ENCODE data around the gene COL19A1. TPM values are rescaled to one million over a fixed set of nuclear protein-coding genes. Genes with fewer than 3 reads are reported as not detected.

Gene COL19A1
- total RNA-seq, 2 experiments from 2014 or later: 0.40 TPM; not detected in 1

DNA sequence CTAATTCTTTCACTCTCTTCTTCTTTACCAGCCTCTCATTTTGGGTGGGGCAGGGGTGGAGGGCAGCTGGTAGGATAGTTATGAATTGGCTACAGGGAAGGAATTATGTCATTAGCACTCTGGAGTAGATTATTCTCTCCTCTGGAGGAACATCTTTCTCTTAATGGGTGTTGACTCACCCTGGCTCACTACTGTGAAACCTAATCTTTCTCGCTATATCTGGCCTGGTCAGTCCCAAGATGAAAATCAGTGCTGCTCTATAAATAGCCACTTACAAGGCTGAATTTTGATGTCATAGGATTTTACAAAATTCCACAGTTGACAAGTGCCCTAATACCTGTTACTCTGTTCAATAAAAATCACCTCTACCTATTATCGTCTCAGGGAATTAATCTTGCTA is 285.3 kb downstream of the COL19A1 start:
- Mint-ChIP-seq H3K4me3 (no peak overlapping the region), H3K9me3 (ENCODE audit: low read depth) (no peaks in the 10 kb centered on the region), H3K4me1 (no peaks in the 10 kb centered on the region), H3K27ac (no peak overlapping the region), H3K36me3 (no peaks in the 10 kb centered on the region), H3K27me3 (no peaks in the 10 kb centered on the region)
- DNase-seq: no peak
- CTCF ChIA-PET: no interaction called here
- ATAC-seq: no peak

DNA sequence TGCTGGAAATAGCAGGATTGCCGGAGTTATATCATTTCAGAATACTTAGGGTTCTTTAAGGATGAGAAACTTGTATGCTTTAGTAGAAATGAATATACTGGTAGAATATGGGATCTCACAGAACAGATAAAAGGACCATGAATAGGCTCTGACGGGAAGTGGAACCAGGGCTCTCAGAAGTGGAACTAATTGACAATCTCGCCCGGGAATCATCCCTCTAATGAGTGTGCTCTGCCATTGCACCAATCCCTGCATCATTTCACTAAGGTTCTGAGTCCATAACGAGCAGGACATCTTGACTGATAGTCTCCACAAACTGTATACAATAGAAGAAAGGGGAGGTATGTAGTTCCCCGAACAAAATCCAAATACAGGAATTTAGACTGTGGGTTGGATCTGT is 286.4 kb downstream of the COL19A1 start:
- Mint-ChIP-seq H3K4me3 (no peak overlapping the region), H3K27me3 (peaks cover 5% of the 10 kb centered on the region), H3K4me1 (no peaks in the 10 kb centered on the region), H3K36me3 (no peaks in the 10 kb centered on the region), H3K27ac (no peak overlapping the region), H3K9me3 (ENCODE audit: low read depth) (no peaks in the 10 kb centered on the region)
- CTCF ChIA-PET: no interaction called here
- ATAC-seq (no peak), DNase-seq (no peak)

DNA sequence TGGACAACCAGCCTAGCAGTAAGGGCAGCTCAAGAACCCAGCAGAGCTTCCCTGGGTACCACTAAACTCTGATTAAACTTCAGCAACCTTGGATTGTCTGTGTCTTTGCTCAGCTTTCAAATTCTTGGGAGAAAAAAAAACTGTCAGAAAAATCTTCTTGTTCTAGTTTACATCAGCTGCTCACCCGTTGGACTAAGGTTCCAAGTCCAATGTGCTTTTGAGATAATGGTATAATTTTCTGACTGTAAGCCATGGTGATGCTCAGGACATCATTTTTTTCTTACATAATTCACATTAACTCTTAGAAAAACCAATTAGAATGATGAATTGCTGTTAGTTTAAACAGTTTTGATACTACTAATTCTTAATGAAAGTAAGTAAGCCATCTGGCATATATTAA is 290.7 kb downstream of the COL19A1 start:
- no peak overlapping the region for H3K4me3 Mint-ChIP-seq
- no peaks in the 10 kb centered on the region for H3K4me1 Mint-ChIP-seq
- peaks cover 7% of the 10 kb centered on the region for H3K27me3 Mint-ChIP-seq
- H3K36me3 Mint-ChIP-seq: no peaks in the 10 kb centered on the region
- DNase-seq: no peak
- CTCF ChIA-PET: interaction anchor here (1.6 kb wide), 1 partner anchor 9 kb away, joined by 6 read pairs; no protein-coding TSS in a partner anchor
- no peak overlapping the region for H3K27ac Mint-ChIP-seq
- no peaks in the 10 kb centered on the region for H3K9me3 Mint-ChIP-seq (ENCODE audit: low read depth)
- no peak for ATAC-seq

DNA sequence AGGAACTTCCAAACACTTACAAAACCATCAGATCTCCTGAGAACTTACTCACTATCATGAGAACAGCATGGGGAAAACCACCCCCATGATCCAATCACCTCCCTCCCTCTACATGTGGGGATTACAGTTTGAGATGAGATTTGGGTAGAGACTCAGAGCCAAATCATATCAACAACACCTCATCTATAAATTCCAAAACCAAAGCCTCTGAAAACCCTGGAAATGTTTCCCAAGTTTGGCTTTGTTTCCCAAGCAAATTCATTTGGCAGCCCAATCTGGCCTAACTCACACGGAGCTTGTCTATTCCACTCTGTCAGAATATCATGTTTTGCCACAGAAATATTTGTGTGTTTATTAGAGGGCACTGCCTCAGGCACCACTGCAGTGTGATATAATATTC is 293.9 kb downstream of the COL19A1 start:
- H3K4me1 Mint-ChIP-seq: no peaks in the 10 kb centered on the region
- no peak overlapping the region for H3K4me3 Mint-ChIP-seq
- H3K27ac Mint-ChIP-seq: no peak overlapping the region
- no peak for ATAC-seq
- H3K9me3 Mint-ChIP-seq (ENCODE audit: low read depth): no peaks in the 10 kb centered on the region
- DNase-seq: no peak
- CTCF ChIA-PET: no interaction called here
- no peaks in the 10 kb centered on the region for H3K36me3 Mint-ChIP-seq
- peaks cover 12% of the 10 kb centered on the region for H3K27me3 Mint-ChIP-seq

DNA sequence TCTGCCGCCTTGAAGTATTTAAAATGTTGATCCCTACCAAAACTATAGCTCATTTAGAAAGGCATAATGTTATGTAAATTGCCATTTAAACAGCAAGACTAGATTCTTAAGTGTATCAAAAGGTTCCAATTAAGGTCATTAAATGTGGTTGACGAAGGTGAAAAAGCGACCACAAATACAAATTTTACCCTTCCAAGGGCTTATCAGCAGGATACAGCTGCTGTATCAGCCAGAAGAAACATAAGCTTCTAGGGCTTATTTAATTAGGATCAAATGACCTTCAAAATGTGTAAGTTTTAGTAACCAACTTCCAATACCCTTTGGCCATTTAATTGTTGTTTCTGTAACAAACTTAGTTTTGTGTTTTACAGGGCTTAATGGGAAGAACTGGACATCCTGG is 296.6 kb downstream of the COL19A1 start:
- CTCF ChIA-PET: no interaction called here

DNA sequence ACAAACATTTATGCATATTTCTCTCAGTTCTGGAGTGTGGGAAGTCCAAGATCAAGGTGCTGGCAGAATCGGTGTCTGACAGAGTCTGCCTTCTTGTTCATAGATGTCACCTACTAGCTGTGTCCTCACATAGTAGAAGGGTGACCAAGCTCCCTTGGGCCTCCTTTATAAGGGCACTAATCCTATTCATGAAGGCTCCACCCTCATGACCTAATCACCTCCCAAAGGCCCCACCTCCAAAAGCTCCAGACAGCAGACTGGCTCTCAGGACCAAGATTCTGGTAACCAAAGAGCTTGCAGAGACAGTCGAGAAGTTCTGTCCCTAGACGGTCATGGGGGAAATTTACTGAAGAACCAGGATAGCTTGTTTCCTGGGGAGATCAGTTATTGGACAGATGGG is 297.4 kb downstream of the COL19A1 start:
- ATAC-seq (no peak), DNase-seq (no peak)
- no peak overlapping the region for H3K27ac Mint-ChIP-seq
- H3K27me3 Mint-ChIP-seq: peaks cover 29% of the 10 kb centered on the region
- H3K4me3 Mint-ChIP-seq: no peak overlapping the region
- CTCF ChIA-PET: no interaction called here
- no peaks in the 10 kb centered on the region for H3K36me3 Mint-ChIP-seq
- H3K4me1 Mint-ChIP-seq: peaks cover 3% of the 10 kb centered on the region
- no peaks in the 10 kb centered on the region for H3K9me3 Mint-ChIP-seq (ENCODE audit: low read depth)

More for the DNA sequence above, 296.6 kb downstream of the COL19A1 start:
- Mint-ChIP-seq H3K4me3 (no peak overlapping the region), H3K4me1 (peaks cover 3% of the 10 kb centered on the region), H3K36me3 (no peaks in the 10 kb centered on the region), H3K27ac (no peak overlapping the region), H3K27me3 (peaks cover 26% of the 10 kb centered on the region), H3K9me3 (ENCODE audit: low read depth) (no peaks in the 10 kb centered on the region)
- DNase-seq (no peak), ATAC-seq (no peak)

DNA sequence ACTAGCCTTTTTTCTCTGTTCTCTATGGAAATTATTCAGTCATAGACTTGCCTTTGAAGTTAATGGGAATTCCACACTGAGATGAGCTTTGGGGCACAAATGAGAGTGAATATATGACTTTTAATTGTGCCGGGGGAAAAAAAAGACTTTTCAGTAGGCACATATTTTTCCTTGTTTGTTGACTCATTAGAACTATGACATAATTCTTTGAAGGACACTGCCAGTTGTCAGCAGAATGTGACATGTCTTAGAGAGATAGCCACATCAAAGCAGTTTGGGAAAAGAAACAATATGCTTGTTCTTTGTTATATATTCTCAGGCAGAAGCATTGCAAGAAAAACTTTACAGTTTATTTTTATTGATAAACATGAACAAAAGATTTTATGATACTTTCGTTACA is 298.2 kb downstream of the COL19A1 start:
- H3K36me3 Mint-ChIP-seq: no peaks in the 10 kb centered on the region
- peaks cover 32% of the 10 kb centered on the region for H3K27me3 Mint-ChIP-seq
- DNase-seq: no peak
- no peak for ATAC-seq
- no peak overlapping the region for H3K4me3 Mint-ChIP-seq
- no peak overlapping the region for H3K27ac Mint-ChIP-seq
- H3K9me3 Mint-ChIP-seq (ENCODE audit: low read depth): no peaks in the 10 kb centered on the region
- H3K4me1 Mint-ChIP-seq: peaks cover 3% of the 10 kb centered on the region
- CTCF ChIA-PET: no interaction called here

DNA sequence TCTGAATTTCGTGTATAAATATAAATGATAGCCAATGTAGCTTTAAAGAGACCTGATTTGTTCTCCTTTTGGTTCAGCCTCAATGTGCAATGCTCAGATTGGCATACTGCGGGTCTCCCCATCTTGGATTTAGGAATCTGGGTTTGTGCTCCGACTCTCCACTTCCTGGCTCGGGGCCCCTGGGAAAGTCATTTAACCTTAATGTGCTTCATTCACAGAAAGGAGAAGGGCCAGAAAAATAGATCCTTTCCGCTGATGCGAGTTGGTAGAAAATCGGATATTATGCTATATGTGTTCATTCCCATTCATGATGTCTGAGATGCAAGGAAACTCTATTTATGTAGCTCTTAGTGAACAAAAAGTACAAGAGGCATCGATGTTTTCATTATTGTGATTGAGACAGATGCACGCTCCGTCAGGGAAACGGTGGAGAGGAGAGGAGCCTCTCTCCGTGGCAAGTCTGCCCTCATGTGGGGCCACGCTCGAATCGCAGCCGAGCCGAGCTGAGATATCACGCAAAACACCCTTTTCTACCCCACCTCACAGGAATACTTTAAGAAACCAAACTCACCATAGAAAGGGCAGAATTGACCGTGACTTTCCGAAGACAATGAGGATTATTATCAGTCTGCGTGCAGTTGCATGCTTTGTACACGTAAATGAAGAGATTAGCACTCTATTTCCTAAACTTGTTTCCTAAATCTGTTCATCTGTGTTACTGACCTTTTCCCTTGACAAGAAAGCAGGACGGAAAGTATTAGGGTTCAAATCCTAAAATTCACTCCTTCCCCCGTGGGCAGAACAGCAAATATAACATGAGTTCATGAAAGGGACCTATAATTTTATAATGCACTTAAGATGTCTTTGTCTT is 300.0 kb downstream of the COL19A1 start:
- peak; percentile 44 for DNase-seq
- ATAC-seq: peak; percentile 73
- H3K27ac Mint-ChIP-seq: no peak overlapping the region
- peaks cover 38% of the 10 kb centered on the region for H3K27me3 Mint-ChIP-seq
- no peaks in the 10 kb centered on the region for H3K9me3 Mint-ChIP-seq (ENCODE audit: low read depth)
- CTCF ChIA-PET: interaction anchor here (0.8 to 1.3 kb wide), 4 partner anchors 9 to 331 kb away, joined by 3 to 6 read pairs (median 3); no protein-coding TSS in a partner anchor
- peaks cover 3% of the 10 kb centered on the region for H3K4me1 Mint-ChIP-seq
- H3K36me3 Mint-ChIP-seq: no peaks in the 10 kb centered on the region
- no peak overlapping the region for H3K4me3 Mint-ChIP-seq

DNA sequence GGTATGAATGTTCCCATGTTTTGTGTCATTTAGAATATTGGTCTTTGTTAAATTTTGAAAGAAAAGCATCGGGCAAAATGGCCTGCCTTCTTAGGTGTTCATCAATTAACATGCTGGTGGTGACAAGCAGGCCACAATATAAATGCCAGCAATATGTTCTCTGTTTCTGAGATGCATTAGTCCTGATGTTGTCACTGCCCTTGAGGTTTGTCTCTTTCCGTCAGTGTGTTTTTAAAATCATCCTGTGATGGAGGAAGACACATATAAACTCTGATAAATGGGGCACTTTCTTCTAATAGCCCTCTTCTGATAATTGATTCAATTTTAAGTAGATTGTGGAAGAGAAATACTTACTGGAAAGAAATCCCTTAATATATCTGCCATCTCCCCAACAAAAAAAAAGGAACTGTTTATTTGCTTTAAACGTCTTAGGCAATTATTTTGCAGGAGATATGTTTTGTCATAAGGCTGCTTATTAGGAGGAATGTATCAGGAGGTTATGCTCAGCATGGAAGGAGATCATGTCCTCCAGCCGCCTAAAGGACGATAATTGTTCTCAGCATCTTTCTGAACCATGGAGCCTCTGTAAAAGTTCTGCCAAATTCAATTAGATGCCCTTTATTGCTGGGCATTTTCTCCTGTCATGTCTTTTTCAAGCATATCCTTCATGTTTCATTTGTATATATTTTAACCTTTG is 302.5 kb downstream of the COL19A1 start:
- no peak overlapping the region for H3K27ac Mint-ChIP-seq
- no peak for DNase-seq
- CTCF ChIA-PET: no interaction called here

DNA sequence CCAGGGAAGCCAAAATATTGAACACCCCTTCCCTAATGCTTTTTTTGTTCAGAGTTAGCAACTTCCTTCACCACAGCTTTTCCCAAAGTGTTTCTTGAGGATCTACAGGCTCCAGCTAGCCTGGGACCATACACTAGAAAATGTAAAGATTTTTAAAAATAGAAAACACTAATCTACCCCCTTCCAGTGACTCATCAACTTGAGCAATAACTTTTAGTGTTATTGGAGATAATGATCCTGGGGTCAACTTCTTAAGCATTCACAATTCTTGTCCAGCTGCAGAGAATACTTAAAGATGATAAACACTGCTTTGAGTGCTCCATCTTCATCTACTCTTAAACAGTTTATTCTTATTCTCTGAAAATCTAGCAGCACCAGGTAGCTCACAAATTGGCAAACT is 304.9 kb downstream of the COL19A1 start:
- peaks cover 3% of the 10 kb centered on the region for H3K4me1 Mint-ChIP-seq
- H3K27me3 Mint-ChIP-seq: peaks cover 30% of the 10 kb centered on the region
- no peak overlapping the region for H3K27ac Mint-ChIP-seq
- H3K4me3 Mint-ChIP-seq: no peak overlapping the region
- H3K9me3 Mint-ChIP-seq (ENCODE audit: low read depth): no peaks in the 10 kb centered on the region
- no peak for DNase-seq
- no peak for ATAC-seq
- no peaks in the 10 kb centered on the region for H3K36me3 Mint-ChIP-seq
- CTCF ChIA-PET: no interaction called here

More for the DNA sequence above, 302.5 kb downstream of the COL19A1 start:
- H3K27me3 Mint-ChIP-seq: peaks cover 39% of the 10 kb centered on the region
- ATAC-seq: no peak
- no peaks in the 10 kb centered on the region for H3K36me3 Mint-ChIP-seq
- no peaks in the 10 kb centered on the region for H3K9me3 Mint-ChIP-seq (ENCODE audit: low read depth)
- H3K4me3 Mint-ChIP-seq: no peak overlapping the region
- peaks cover 3% of the 10 kb centered on the region for H3K4me1 Mint-ChIP-seq

DNA sequence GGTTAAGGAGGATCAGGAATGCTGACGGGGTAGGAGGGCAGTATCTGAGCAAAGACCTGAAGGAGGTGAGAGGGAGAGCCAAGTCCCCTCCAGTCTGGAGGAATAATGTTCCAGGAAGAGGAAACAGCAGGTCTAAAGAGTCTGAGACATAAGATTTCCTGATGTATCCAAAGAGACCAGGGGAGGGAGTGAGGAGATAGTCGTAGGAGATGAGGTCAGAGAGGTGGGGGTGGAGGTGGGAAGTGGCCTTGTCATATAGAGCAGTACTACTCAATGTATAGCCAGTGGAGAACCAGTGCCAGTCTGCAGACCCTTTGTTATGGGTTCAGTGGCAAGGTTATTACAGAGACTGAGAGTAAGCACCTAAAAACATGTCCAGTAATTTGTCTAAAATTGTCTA is 305.9 kb downstream of the COL19A1 start:
- no peak for DNase-seq
- CTCF ChIA-PET: no interaction called here
- ATAC-seq: no peak
- Mint-ChIP-seq H3K4me3 (no peak overlapping the region), H3K36me3 (no peaks in the 10 kb centered on the region), H3K27me3 (peaks cover 22% of the 10 kb centered on the region), H3K9me3 (ENCODE audit: low read depth) (no peaks in the 10 kb centered on the region), H3K4me1 (no peaks in the 10 kb centered on the region), H3K27ac (no peak overlapping the region)

DNA sequence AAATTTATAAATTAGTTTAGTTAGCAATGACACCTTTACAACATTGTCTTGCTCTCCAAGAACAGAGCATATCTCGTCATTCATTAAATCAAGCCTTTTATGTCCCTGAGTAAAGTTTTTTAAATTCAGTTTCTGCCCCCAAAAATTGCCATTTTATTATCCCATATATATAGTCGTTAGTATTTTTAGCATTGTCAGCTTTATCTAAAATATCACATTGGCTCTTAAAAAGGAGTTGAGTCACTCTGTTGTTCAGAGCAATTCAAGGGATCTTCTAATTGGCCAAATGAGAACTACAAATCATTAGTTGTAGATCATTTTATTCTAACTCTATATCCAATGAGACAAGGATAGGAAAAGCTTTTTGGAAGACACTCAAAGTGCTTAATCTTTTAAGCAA is 309.4 kb downstream of the COL19A1 start:
- CTCF ChIA-PET: interaction anchor here (1.5 kb wide), 1 partner anchor 10 kb away, joined by 3 read pairs; no protein-coding TSS in a partner anchor
- Mint-ChIP-seq H3K9me3 (ENCODE audit: low read depth) (no peaks in the 10 kb centered on the region), H3K36me3 (no peaks in the 10 kb centered on the region), H3K4me3 (no peak overlapping the region), H3K27ac (no peak overlapping the region), H3K27me3 (peaks cover 7% of the 10 kb centered on the region), H3K4me1 (no peaks in the 10 kb centered on the region)
- ATAC-seq: no peak
- no peak for DNase-seq

DNA sequence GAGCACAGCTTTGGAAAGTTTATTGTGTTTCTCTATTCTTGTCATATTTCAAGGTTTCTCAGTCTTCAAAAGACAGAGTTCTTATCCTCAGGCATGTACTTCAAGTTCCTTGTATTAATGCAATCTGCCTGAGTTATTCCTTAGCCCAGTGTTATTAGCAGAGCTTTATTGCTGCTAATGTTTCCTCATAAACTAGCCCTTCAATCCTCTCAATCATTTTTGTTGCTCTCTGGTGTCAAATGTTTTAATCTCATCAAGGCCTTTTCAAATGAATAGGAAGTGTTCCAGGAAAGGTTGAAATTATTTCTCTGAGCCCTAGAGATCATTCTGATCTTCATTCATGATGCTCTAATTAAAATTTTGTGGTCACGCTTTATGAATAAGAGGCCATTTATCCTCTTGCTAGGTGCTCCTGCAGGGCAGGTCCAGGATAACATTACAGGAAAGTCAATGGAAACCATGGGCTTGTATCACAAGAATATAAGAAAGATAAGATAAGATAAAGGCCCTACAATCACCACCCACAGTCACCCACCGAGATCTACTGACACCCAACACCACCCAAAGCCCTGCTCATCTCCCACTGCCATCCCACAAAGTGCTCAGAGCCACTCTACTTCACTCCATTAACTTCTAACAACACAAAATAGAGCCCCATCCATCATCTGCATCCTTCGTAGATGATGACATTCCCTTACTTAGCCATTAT is 310.6 kb downstream of the COL19A1 start:
- no peaks in the 10 kb centered on the region for H3K36me3 Mint-ChIP-seq
- peaks cover 5% of the 10 kb centered on the region for H3K4me1 Mint-ChIP-seq
- H3K9me3 Mint-ChIP-seq (ENCODE audit: low read depth): no peaks in the 10 kb centered on the region
- CTCF ChIA-PET: no interaction called here
- DNase-seq (no peak), ATAC-seq (no peak)
- H3K27me3 Mint-ChIP-seq: peaks cover 5% of the 10 kb centered on the region
- no peak overlapping the region for H3K4me3 Mint-ChIP-seq
- no peak overlapping the region for H3K27ac Mint-ChIP-seq

Data from activated CD8-positive, alpha-beta memory T cell treated with anti-CD3 and anti-CD28 coated beads, Interleukin-2, amount 10 ng/mL, durations not matched to agents 7 days and 5 days (primary cell).